AG09309 (cell line): ENCODE results near the gene EPHB2.

Source experiments
- DNase-seq: peaks from one replicate; pipeline ENCODE4 v3.0.0-alpha.2; 2010; ENCODE audit warnings: low read depth
- H3K4me3 ChIP-seq: 2 replicates; pipeline ENCODE4 v1.5.1; 2011; ENCODE audit warnings: mild to moderate bottlenecking, low read depth, low read length, moderate library complexity; ENCODE audit not compliant: control insufficient read depth
- CTCF ChIP-seq: IDR thresholded peaks from 2 replicates; pipeline ENCODE4 v1.5.1; 2011; ENCODE audit warnings: mild to moderate bottlenecking, low read depth, low read length, inconsistent platforms; ENCODE audit not compliant: insufficient read depth, control insufficient read depth; ENCODE audit errors: missing control alignments

Gene EPHB2

GRCh38 chr1:22709227-22709626, 1.4 kb upstream of the EPHB2 start:
- TF ChIP-seq CTCF: peak; percentile 23
- no peak for DNase-seq
- no peak overlapping the region for H3K4me3 ChIP-seq

DNA sequence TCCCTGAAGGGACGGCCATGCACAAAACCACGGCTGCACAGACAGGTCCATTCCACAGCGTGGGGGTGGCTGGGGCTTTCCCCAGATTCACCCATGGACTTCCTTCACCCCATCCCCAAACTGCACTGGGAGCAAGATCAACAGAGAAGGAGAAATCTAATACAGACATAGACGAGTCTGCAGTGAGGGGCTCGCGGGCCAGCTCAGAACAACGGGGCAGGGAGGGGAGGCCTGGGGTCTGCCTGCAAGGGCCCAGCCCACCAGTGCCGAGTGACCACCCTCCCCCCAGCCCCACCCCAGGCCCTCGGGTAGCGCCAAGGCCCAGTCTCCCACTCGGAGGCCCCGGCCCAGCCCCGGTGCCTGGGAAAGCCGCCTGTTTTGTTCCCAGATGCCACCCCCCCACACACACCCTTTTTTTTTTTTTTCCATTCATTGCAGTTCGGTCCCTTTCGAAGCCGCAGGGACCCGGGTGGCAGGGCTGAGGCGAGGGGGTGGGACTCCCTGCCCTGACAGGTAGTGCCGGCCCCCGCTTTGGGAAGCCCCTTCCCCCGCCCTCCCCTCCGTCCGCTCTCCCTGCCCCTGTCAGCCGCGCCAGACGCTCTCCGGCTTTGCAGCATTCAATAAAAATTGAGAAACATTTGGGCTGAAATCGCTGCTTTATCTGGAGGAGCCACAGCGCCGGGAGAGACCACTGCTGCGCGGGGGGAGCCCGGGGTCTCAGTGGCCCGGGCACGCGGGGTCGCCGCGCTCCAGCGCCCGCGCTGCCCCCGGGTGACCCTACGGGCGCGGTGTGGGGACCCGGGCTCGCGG, 543 bp upstream of the EPHB2 start:
- peak overlapping the region; percentile 51 for H3K4me3 ChIP-seq
- DNase-seq: peak; percentile 16
- no peak for TF ChIP-seq CTCF

DNA sequence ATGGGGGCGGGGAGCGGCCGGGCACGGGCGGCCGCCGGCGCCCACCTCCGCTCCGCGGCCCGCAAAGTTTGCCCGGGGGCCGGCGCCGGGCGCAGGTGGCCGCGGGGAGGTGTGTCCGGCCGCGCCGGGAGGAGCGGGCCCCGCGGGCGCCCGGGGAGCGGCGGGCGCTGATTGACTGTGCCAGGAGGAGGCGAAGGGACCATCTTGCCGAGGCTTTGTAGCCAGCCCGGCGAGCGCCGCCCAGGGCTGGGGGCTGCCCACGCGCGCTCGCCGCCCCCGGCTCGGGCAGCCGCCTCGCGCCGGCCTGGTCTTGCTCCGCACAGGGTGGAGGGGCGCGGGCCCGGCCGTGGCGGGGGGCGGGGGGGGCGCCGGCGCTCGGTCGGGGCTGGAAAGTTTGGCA, 432 bp downstream of the EPHB2 start:
- no peak for TF ChIP-seq CTCF
- no peak for DNase-seq
- H3K4me3 ChIP-seq: peak overlapping the region; percentile 49

GRCh38 chr1:22711591-22712501, 1.2 kb downstream of the EPHB2 start:
- TF ChIP-seq CTCF: no peak
- DNase-seq: no peak
- peak overlapping the region; percentile 49 for H3K4me3 ChIP-seq

- no peak for DNase-seq
- H3K4me3 ChIP-seq: no peak overlapping the region
- no peak for TF ChIP-seq CTCF
These were observed 2.0 kb downstream of the EPHB2 start for GRCh38 chr1:22712502-22713271.

DNA sequence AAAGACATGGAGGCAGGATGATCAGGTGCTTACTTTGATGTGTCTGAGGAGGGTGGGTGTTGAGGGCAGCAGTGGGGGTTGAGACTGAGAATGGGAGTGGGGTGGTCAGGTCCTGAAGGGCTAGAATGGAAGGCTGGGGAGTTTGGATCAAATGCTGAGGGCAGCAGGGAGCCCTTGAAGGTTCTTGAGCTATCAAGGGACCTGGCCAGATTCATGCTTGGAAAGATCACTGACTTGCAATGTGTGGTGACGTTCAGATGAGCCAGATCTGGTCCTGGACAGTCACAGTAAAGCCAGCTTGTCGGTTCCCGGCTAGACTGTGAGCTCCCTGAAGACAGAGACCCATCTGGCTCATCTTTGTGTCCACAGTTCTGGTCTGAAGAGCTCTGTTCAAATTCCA, 3.8 kb downstream of the EPHB2 start:
- H3K4me3 ChIP-seq: no peak overlapping the region
- TF ChIP-seq CTCF: no peak
- DNase-seq: no peak
